Nephron progenitor cell (in vitro differentiated cells): ENCODE measurements around the gene XAB2.

Experiments
- DNase-seq: peaks from one replicate; pipeline ENCODE4 v3.0.0; 2021
- H3K27ac Mint-ChIP-seq: 2 replicates; pipeline ENCODE4 v1.8.0; 2021; ENCODE audit warnings: mild to moderate bottlenecking, moderate library complexity, mixed read lengths
- H3K27me3 Mint-ChIP-seq: 2 replicates; pipeline ENCODE4 v1.8.0; 2021; ENCODE audit warnings: mild to moderate bottlenecking, low read depth, mixed read lengths; ENCODE audit not compliant: poor library complexity
- H3K36me3 Mint-ChIP-seq: 2 replicates; pipeline ENCODE4 v1.8.0; 2021; ENCODE audit warnings: low read depth, mixed read lengths
- H3K4me1 Mint-ChIP-seq: 2 replicates; pipeline ENCODE4 v1.8.0; 2021; ENCODE audit warnings: mixed read lengths
- H3K4me3 Mint-ChIP-seq: 2 replicates; pipeline ENCODE4 v1.8.0; 2021; ENCODE audit warnings: mild to moderate bottlenecking, moderate library complexity, mixed read lengths
- H3K9me3 Mint-ChIP-seq: 2 replicates; pipeline ENCODE4 v1.8.0; 2021; ENCODE audit warnings: mild to moderate bottlenecking, moderate library complexity, mixed read lengths
- TF ChIP-seq, protein P1 (sequence below): fragments of 200-600 bp; sonication (generic); IDR thresholded peaks from 2 replicates; pipeline ENCODE4 v1.5.0; 2021; ENCODE audit warnings: antibody characterized with exemption

Gene XAB2

GRCh38 chr19:7607212-7607873, 22.0 kb downstream of the XAB2 start:
- no peak for DNase-seq
- Mint-ChIP-seq H3K4me1 (no peaks in the 10 kb centered on the region), H3K4me3 (no peak overlapping the region), H3K27me3 (peaks cover 10% of the 10 kb centered on the region), H3K27ac (no peak overlapping the region), H3K9me3 (no peaks in the 10 kb centered on the region), H3K36me3 (no peaks in the 10 kb centered on the region)
- TF ChIP-seq, protein P1, sequence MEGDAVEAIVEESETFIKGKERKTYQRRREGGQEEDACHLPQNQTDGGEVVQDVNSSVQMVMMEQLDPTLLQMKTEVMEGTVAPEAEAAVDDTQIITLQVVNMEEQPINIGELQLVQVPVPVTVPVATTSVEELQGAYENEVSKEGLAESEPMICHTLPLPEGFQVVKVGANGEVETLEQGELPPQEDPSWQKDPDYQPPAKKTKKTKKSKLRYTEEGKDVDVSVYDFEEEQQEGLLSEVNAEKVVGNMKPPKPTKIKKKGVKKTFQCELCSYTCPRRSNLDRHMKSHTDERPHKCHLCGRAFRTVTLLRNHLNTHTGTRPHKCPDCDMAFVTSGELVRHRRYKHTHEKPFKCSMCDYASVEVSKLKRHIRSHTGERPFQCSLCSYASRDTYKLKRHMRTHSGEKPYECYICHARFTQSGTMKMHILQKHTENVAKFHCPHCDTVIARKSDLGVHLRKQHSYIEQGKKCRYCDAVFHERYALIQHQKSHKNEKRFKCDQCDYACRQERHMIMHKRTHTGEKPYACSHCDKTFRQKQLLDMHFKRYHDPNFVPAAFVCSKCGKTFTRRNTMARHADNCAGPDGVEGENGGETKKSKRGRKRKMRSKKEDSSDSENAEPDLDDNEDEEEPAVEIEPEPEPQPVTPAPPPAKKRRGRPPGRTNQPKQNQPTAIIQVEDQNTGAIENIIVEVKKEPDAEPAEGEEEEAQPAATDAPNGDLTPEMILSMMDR, result no peak

DNA sequence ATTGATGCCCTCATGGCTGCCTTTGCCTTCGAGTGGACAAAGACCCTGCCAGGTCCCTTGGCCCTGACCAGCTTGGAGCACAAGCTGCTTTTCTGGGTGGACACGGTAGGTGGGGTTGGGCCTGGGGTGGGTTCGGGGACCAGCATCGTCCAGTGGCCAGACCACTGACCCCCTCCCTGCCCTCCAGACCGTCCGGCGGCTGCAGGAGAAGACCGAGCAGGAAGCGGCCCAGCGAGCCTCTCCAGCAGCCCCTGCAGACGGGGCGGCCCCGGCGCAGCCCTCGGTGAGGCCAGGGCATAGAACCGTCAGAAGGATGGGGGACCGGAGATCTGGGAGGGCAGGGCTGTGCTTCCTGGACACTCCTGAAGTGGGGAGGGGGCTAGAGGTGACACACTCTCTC, 23.1 kb downstream of the XAB2 start:
- no peaks in the 10 kb centered on the region for H3K36me3 Mint-ChIP-seq
- H3K4me3 Mint-ChIP-seq, result no peak overlapping the region
- peaks cover 10% of the 10 kb centered on the region for H3K27me3 Mint-ChIP-seq
- H3K9me3 Mint-ChIP-seq, result no peaks in the 10 kb centered on the region
- H3K4me1 Mint-ChIP-seq, result no peaks in the 10 kb centered on the region
- TF ChIP-seq, protein P1, result no peak
- H3K27ac Mint-ChIP-seq, result no peak overlapping the region
- no peak for DNase-seq

DNA sequence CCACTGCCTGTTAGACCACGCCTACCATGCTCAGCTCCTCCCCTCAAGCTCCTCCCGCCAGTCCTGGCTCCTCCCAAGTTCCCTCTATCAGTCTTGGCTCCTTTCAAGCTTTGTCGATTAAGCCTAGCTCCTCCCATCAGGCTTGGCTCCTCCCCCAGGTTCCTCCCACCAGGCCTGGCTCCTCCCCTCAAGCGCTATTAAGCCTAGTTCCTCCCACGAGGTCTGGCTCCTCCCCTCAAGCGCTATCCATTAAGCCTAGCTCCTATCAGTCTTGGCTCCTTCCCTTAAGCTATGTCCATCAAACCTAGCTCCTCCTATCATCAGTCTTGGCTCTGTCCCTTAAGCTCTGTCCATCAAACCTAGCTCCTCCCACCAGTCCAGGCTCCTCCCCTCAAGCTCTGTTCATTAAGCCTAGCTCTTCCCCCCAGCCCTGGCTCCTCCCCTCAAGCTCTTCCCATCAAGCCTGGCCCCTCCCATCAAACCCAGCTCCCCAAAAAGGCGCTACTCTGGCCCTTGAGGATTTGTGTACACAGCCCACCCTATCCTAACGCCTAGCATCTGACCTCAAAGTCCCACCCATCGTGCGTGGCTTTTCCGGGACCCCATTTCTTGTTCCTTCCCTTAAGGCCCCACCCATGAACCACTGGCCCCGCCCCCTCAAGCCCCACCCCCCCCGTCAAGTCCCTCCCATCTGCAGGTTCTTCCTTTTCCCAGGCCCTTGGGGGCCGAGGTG, 23.7 kb downstream of the XAB2 start:
- Mint-ChIP-seq H3K27me3 (peaks cover 10% of the 10 kb centered on the region), H3K27ac (no peak overlapping the region), H3K4me3 (no peak overlapping the region), H3K36me3 (no peaks in the 10 kb centered on the region), H3K9me3 (no peaks in the 10 kb centered on the region), H3K4me1 (no peaks in the 10 kb centered on the region)
- DNase-seq, result peak; percentile 49
- TF ChIP-seq, protein P1, result no peak

GRCh38 chr19:7603919-7604318, 25.4 kb downstream of the XAB2 start:
- Mint-ChIP-seq H3K9me3 (no peaks in the 10 kb centered on the region), H3K36me3 (no peaks in the 10 kb centered on the region), H3K4me1 (no peaks in the 10 kb centered on the region), H3K27me3 (peaks cover 11% of the 10 kb centered on the region), H3K27ac (no peak overlapping the region), H3K4me3 (no peak overlapping the region)
- no peak for DNase-seq
- TF ChIP-seq, protein P1, result no peak

DNA sequence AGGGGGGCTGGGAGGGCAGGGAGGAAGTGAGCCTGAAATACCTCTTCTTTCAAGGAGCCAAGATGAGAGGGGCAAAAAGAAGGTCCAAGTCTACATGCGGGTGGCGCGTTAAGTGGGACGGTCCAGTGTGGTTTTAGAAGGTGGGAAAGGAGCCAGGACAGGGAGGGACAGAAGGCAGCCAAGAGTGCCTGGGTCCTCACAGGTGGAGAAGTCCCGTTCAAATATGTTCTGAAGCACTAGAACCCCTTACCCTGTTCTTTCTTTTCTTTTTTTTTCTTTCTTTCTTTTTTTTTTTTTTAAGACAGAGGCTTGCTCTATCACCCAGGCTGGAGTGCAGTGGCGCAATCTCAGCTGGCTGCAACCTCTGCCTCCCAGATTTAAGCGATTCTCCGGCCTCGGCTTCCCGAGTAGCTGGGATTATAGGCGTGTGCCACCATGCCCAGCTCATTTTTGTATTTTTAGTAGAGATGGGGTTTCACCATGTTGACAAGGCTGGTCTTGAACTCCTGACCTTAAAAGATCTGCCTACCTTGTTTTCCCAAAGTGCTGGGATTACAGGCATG, 26.3 kb downstream of the XAB2 start:
- no peak for DNase-seq
- Mint-ChIP-seq H3K4me3 (no peak overlapping the region), H3K27ac (no peak overlapping the region), H3K9me3 (no peaks in the 10 kb centered on the region), H3K27me3 (peaks cover 20% of the 10 kb centered on the region), H3K36me3 (no peaks in the 10 kb centered on the region), H3K4me1 (no peaks in the 10 kb centered on the region)
- TF ChIP-seq, protein P1, result no peak
